GM10248 (cell line): ENCODE data around the gene RBM20.
A peak's percentile ranks its signal among the peaks of the same experiment; 100 is the strongest.

Source experiments
- CTCF ChIA-PET: fragments of 300-600 bp; sonication (Branson Sonifier 250); formaldehyde crosslinking; extraction: SDS; loops from one replicate; lab custom pipeline; 2021; ENCODE audit warnings: antibody characterized with exemption; lab: Yijun Ruan, JAX
- POLR2A ChIA-PET: fragments of 350-650 bp; sonication (Branson Sonifier 250); formaldehyde crosslinking; extraction: SDS; loops from one replicate; lab custom pipeline; 2020; ENCODE audit warnings: antibody characterized with exemption; lab: Yijun Ruan, JAX
- DNase-seq: peaks from one replicate; pipeline ENCODE4 v3.0.0; 2012; ENCODE audit errors: extremely low spot score
- TF ChIP-seq, protein P1 (sequence below): IDR thresholded peaks from 2 replicates; pipeline ENCODE4 v1.5.1; 2012; ENCODE audit warnings: mild to moderate bottlenecking, low read depth; ENCODE audit errors: extremely low read depth, missing control alignments, control extremely low read depth

The RBM20 gene

GRCh38 chr10:110870823-110871297, 226.7 kb downstream of the RBM20 start:
- DNase-seq: no peak
- POLR2A ChIA-PET: interaction anchor here (0.6 to 1.0 kb wide), 5 partner anchors 10 to 97 kb away, joined by 3 to 21 read pairs (median 3); no protein-coding TSS in a partner anchor
- CTCF ChIA-PET: interaction anchor here (0.7 to 1.9 kb wide), 6 partner anchors 11 to 124 kb away, joined by 3 to 5 read pairs (median 4); no protein-coding TSS in a partner anchor
- TF ChIP-seq, protein P1, sequence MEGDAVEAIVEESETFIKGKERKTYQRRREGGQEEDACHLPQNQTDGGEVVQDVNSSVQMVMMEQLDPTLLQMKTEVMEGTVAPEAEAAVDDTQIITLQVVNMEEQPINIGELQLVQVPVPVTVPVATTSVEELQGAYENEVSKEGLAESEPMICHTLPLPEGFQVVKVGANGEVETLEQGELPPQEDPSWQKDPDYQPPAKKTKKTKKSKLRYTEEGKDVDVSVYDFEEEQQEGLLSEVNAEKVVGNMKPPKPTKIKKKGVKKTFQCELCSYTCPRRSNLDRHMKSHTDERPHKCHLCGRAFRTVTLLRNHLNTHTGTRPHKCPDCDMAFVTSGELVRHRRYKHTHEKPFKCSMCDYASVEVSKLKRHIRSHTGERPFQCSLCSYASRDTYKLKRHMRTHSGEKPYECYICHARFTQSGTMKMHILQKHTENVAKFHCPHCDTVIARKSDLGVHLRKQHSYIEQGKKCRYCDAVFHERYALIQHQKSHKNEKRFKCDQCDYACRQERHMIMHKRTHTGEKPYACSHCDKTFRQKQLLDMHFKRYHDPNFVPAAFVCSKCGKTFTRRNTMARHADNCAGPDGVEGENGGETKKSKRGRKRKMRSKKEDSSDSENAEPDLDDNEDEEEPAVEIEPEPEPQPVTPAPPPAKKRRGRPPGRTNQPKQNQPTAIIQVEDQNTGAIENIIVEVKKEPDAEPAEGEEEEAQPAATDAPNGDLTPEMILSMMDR: no peak

DNA sequence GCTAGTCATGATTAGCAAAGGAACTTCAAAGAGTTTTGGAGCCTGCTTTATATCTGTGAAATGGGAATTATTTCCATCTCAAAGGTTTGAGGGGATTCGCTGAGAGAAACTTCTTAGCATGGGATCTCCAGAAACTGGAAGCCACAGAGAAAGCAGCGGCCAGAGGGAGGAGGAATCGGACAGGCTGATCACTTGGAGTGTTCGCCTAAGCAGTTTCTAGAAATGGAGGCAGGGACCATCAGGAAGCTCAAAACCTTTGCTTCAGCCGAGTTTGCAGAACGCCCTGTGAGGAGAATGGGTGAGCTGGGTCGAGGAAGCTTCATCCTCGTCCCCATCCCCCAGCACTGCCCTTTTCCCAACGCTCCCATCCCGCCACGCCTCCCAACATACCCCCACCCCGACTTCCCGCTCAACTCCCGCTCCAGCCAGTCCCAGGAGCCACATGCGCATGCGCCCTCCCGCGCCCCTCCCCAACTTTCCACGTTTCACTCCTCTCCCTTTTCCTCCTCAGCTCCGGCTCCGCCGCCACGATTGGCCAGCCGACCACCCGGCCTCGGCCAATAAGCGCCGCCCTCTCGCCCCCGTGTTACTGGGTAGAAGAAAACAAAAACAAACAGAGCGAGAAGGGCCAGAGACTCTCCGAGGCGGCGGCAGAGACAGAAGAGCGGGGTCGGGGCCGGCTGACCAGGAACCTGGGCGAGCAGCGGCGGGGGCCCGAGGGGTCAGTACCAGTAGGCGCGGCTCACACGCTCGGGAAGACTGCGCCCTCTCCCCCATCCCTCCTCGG, 227.4 kb downstream of the RBM20 start, which contains the start of gene PDCD4:
TSS of gene PDCD4 (plus strand) at position 631 of the 787 bp plus-strand sequence. CDS start 4,100 bp downstream, outside the sequence.
- peak; percentile 90 for DNase-seq
- ChIA-PET CTCF (interaction anchor here (0.6 to 1.2 kb wide), 7 partner anchors 11 to 125 kb away, joined by 3 to 5 read pairs (median 3); no protein-coding TSS in a partner anchor), POLR2A (interaction anchor here (0.6 to 1.0 kb wide), 8 partner anchors 10 to 98 kb away, joined by 3 to 21 read pairs (median 3); no protein-coding TSS in a partner anchor)
- TF ChIP-seq, protein P1: no peak

DNA sequence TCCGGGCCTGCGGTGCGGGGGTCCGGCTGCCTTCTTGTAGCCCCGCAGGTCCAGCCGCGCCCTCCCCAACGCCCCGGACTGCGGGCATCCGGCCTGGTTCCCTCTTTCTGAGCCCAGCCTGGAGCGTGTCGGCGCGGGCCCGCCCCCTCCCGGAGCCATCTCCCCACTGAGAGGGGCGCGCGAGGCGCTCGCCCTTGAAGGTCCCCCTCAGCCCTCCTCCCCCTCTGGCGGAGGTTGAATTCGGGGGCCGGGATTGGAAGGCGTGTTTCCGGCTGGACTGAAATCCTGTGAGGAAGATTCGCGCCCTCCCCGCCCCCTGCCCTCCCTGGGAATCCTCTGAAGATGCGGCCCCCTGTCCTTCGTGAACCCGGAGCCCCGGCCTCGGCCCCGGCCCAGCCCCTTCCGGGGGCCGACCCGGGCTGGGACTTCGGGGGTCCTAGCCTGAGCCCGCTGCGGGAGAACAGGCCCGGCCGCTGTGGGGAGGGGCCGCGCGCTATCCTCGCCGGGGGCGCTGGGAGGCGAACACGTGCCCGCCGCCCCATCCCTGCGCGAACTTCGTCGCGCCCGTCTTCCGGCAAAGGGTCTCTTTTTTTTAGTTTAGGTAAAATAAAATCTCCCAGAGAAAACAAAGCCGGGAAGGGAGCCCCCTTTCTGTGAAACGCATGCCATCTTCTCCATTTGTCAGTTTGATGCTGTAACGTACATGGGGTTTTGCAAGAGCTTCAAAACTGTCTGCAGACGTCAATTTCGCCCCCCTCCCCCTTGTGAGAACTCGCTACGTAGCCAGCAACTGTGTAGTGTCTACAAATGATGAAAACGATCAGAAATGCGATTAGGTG, 228.2 kb downstream of the RBM20 start:
- TF ChIP-seq, protein P1: no peak
- DNase-seq: peak; percentile 50
- CTCF ChIA-PET: interaction anchor here (0.9 to 1.2 kb wide), 3 partner anchors 10 to 70 kb away, joined by 3 to 5 read pairs (median 5); no protein-coding TSS in a partner anchor
- POLR2A ChIA-PET: interaction anchor here (1.0 kb wide), 3 partner anchors 15 to 36 kb away, joined by 3 to 21 read pairs (median 3); no protein-coding TSS in a partner anchor

DNA sequence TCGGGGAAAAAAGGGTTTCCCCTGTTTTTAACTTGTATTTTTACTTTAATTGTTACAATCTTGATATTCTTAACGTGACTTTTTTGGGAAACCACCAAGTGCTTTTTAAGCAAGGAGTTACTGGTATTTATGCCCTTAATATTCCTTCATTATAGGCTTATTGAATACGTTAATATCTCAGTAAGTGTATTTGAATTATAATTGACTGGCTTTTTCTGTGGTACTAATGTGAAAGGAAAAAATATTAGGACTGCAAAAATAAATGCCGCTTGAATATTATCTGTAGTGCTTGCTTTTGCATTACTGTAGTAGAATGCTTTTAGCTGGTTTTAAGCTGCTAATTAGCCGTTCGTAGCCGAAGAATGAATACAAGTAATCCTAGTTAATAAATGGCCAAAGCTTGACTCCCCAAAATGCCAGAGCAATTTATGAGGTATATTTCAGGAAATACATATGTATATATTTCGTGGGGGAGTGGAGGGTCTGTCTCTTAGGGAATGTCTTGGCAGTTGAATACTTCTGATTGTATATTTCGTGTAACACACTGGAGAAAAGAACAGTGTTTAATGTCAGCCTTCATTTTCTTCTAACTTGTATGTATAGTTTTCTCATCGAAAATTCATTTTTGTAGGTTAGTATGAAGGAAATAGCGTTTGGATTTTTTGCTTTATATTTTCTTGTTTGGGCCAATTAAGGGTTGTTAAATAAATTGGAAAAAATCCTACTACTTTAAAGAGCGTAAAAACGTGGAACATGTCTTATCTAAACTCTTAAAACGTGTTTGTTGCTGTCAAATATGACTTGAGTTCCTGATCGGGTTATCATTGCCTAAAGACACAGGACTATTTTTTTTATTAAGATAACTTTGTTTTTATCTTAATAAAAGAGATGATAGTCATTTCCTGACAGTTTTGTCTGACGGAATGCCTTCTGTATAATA, 229.1 kb downstream of the RBM20 start:
- ChIA-PET POLR2A (interaction anchor here (1.0 kb wide), 1 partner anchor 36 kb away, joined by 3 read pairs; no protein-coding TSS in a partner anchor), CTCF (interaction anchor here (0.9 kb wide), 1 partner anchor 9 kb away, joined by 3 read pairs; no protein-coding TSS in a partner anchor)
- TF ChIP-seq, protein P1: no peak
- no peak for DNase-seq

- CTCF ChIA-PET: interaction anchor here (0.6 kb wide), 1 partner anchor 71 kb away, joined by 3 read pairs; no protein-coding TSS in a partner anchor
- no peak for DNase-seq
- TF ChIP-seq, protein P1: no peak
- POLR2A ChIA-PET: no interaction called here
Measured at GRCh38 chr10:110873951-110874350, 229.8 kb downstream of the RBM20 start.
